Measurements from ENCODE around the gene HNRNPAB.

DNA sequence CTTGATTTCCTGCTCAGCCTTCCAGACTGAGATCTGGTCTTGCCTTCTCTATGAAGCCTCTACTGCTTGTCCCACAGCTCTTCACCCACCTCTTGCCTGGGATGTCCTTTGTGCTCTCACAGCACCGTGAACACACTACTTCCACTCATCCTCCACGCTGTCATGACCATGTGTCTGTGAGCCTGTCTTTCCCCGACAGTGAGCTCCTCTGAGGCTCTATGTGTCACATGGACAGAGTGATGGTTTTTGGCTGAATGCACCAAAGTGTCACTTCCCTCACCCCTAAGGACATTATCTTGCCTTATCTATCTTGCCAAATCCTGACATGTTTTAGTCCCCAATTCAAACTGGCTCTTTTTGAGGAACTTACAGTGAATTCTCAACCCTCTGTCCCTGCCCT is 16.9 kb downstream of the HNRNPAB start:
- TF ChIP-seq, protein P1, sequence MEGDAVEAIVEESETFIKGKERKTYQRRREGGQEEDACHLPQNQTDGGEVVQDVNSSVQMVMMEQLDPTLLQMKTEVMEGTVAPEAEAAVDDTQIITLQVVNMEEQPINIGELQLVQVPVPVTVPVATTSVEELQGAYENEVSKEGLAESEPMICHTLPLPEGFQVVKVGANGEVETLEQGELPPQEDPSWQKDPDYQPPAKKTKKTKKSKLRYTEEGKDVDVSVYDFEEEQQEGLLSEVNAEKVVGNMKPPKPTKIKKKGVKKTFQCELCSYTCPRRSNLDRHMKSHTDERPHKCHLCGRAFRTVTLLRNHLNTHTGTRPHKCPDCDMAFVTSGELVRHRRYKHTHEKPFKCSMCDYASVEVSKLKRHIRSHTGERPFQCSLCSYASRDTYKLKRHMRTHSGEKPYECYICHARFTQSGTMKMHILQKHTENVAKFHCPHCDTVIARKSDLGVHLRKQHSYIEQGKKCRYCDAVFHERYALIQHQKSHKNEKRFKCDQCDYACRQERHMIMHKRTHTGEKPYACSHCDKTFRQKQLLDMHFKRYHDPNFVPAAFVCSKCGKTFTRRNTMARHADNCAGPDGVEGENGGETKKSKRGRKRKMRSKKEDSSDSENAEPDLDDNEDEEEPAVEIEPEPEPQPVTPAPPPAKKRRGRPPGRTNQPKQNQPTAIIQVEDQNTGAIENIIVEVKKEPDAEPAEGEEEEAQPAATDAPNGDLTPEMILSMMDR (IDR thresholded peaks at IDR 0.05; ENCODE audit: poor library complexity) = no peak
- TF ChIP-seq EZH2 (IDR thresholded peaks at IDR 0.05; ENCODE audit: borderline replicate concordance) (no peak), EZH2phosphoT487 (IDR thresholded peaks at IDR 0.05; ENCODE audit: low read depth, severe bottlenecking, unreplicated experiment) (no peak)
